NCI-H82 (cell line): ENCODE data around the gene SINHCAF.
"Not testable (repeated sequence)": the region's sequence is repeated elsewhere in the genome, so short reads cannot be mapped to it uniquely, and the experiment has no call there.

Experiments used
- DNase-seq: peaks from one replicate; lab custom pipeline; 2025; lab: John Stamatoyannopoulos, UW

SINHCAF gene

DNA sequence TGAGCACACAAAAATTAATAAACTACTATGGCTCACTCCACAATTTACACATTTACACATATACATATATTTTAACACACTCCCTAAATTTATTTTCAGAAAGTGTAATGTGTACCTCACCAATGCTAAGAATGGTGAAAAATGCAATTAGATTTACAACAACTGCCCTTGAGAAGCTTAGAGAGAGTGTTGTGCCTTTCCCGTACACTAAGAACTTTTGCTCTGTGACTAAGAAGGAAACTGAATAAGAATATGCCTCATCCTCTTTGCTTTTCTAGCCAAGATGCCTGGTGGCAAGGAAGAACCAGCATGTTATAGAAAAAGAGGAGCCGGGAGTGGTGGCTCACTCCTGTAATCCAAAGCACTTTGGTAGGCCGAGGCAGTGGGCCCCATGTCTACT, 62.3 kb downstream of the SINHCAF start:
- no peak for DNase-seq

GRCh38 chr12:31261744-31262143, 64.2 kb downstream of the SINHCAF start:
- DNase-seq, result no peak

GRCh38 chr12:31260840-31261239, 65.1 kb downstream of the SINHCAF start:
- DNase-seq, result no peak

DNA sequence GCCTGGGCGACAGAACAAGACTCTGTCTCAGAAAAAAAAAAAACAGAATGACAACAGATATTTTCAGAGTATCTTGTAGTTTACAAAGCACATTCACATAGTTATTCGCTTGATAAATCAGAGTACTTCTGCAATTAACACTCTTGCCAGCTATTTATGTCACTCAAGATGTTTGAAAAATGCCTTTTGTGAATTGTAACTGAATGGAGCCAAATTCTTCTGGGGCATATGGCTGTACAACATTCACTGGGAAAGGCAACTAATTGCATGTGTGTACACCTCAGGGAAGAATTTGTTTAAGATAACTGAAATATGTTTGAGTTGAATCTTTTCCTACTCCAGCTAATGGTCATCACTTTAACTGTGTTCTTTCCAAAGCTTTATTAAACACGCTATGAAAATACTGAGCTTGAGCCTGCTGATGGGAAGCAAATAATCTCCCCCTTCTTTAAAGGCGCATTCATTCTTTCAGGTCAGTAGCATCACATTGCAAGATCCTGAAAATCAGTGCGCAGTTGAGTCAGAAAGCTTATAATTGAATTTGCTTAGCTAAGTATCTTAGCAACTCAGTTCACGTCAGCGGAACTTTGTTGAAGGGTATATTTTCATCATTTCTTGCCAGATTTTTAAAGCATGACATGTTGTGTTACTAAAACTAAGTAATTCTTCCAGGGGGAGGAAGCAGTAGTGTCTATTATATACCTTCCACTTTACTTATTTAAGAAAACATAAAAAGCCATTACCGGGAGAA, 66.6 kb downstream of the SINHCAF start:
- DNase-seq, result peak; percentile 60

DNA sequence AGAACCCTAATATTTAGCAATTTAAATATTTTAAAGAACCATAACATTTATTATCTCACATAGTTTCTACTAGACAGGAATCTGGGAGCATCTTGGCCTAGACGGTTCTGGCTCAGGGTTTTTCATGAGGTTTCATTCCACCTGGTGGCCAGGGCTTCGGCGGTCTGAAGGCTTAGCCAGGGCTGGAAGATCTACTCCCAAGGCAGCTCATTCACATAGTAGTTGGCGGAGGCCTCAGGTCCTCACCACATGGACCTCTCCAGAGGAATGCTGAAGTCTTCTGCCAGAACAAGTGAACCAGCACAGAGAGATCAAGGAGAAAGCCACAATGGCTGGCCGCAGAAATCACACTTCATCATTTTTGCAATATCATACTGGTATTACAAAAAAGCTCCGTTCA, 68.2 kb downstream of the SINHCAF start:
- no peak for DNase-seq

DNA sequence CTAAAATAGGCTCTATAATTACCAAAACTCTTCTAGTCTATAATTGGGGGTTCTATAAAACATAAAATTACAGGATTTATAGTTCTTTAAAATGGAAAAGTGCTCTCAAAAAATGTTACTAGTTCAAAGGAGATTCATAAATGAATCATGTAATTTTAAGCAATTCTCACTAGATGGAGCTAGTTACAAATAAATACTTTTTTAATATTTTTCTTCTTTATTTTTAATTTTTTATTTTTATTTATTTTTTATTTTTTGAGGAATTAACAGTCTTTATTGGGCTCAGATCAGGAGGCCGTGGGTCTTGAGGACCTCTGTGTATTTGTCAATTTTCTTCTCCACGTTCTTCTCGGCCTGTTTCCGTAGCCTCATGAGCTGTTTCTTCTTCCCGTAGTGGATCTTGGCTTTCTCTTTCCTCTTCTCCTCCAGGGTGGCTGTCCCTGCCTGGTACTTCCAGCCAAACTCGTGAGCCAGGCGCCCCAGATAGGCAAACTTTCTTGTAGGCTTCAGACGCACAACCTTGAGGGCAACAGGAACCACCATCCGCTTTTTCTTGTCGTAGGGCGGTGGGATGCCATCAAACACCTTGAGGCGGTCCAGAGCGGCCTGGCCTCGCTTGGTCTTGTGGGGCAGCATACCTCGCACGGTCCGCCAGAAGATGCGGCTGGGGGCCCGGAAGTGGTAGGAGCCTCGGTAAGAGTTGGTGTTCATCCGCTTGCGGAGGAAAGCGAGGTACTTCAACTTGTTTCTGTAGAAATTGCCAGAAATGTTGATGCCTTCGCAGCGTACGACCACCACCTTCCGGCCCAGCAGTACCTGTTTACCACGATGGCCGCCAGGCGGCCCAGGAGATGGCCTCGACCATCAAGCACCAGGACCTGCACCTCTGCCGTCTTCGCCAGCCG, 74.0 kb downstream of the SINHCAF start:
- DNase-seq, result not testable (repeated sequence)

- DNase-seq, result no peak
Observed at GRCh38 chr12:31250179-31250578, 75.8 kb downstream of the SINHCAF start.

GRCh38 chr12:31249356-31249755, 76.6 kb downstream of the SINHCAF start:
- DNase-seq, result no peak

- no peak for DNase-seq
Observed at GRCh38 chr12:31248815-31249214, 77.1 kb downstream of the SINHCAF start.

GRCh38 chr12:31248337-31248736, 77.6 kb downstream of the SINHCAF start:
- DNase-seq, result no peak

DNA sequence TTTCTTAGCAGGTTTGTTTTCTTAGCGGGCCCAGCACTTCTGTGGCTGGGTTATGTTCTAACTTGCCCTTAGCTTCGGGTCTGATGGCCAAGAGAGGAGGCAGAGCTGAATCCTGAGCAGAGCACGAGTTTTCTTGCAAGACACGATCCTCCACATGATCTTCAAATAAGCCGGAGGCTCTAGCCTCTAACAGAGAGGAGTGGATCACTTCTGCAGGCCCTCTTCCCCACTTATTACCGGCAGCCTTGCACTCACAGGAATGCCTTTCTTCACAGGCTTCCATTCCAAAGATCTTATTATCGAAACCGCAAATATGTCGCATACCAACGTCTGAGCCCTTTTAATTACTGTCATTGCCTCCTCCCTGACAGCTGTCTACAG, 79.5 kb downstream of the SINHCAF start:
- peak; percentile 79 for DNase-seq

- peak; percentile 68 for DNase-seq
Observed at GRCh38 chr12:31245822-31246469, 80.0 kb downstream of the SINHCAF start.

GRCh38 chr12:31242418-31242817, 83.5 kb downstream of the SINHCAF start:
- DNase-seq, result not testable (repeated sequence)

GRCh38 chr12:31238764-31239387, 87.1 kb downstream of the SINHCAF start:
- peak; percentile 89 for DNase-seq

- DNase-seq, result not testable (repeated sequence)
Observed at GRCh38 chr12:31238333-31238732, 87.6 kb downstream of the SINHCAF start.

DNA sequence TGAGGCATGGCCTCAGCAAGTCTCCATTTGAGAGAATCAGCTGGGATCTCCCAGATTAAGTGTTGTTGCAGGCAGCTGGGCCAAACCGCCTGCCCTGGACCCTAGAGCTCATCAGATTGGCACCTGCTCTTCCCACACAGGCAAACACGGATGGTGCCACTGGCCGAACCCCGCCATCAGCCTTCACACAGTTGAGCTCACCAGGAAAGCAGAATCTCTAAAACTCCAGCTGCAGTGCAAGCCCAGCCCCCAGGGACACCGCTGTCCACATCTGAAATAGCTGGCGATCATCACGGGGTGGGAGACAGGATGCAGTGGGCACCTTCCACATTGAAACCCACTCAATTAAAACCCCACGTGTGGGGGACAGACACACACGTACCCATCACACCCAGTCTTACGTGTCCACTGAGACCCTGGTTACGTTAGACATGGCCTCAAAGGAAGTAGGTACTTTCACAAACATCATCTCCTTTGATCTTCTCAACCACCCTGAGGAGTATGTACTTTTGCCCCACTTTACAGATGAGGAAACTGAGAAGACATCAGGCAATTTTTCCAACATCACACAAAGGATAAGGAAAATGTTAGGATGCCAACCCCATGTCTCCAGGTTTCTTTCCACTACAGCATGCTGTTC, 88.8 kb downstream of the SINHCAF start:
- DNase-seq, result no peak

GRCh38 chr12:31235868-31236395, 90.0 kb downstream of the SINHCAF start:
- DNase-seq, result no peak

DNA sequence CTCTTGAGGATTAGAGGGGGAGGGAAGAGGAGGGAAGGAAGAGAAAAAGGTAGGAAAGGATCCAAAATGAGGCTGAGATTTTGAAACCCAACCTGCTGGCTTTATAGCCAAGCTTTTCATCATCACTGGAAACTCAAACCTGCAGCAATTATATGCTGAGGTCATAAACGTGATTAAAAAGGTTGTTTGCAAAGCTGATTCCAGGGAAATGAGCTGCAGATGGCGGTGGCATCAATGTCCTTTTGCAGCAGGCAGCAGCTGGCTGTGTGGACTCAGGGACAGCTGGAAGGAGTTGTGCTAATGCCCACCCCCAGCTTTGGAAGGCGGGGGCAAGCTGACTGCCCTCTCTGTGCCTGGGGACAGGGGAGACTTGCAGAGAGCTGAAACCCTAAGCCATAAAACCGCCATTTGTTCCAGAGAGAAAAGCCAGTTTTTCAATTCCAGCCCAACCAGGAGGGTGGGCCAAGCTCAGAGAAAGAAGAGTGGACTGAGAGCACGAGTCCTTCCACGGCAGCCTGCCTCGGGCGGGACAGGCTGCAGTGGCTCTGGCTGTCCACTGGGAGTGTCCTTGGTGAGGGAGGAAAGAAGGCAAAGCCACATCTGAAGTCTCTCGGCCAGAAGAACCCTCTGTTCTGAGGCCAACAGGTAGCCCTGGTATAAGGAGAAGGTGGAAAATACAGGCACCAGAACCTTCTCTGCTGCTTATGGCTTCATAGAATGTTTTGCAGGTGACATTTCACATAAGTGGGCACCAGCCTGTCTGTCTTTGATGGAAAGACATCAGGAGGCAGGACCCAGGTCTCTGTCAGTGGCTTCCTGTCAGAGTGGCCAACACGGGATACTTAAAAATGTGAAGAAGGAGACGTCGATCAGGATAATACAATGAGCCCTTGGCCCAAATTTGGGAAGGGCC, 90.7 kb downstream of the SINHCAF start:
- DNase-seq, result peak; percentile 92

DNA sequence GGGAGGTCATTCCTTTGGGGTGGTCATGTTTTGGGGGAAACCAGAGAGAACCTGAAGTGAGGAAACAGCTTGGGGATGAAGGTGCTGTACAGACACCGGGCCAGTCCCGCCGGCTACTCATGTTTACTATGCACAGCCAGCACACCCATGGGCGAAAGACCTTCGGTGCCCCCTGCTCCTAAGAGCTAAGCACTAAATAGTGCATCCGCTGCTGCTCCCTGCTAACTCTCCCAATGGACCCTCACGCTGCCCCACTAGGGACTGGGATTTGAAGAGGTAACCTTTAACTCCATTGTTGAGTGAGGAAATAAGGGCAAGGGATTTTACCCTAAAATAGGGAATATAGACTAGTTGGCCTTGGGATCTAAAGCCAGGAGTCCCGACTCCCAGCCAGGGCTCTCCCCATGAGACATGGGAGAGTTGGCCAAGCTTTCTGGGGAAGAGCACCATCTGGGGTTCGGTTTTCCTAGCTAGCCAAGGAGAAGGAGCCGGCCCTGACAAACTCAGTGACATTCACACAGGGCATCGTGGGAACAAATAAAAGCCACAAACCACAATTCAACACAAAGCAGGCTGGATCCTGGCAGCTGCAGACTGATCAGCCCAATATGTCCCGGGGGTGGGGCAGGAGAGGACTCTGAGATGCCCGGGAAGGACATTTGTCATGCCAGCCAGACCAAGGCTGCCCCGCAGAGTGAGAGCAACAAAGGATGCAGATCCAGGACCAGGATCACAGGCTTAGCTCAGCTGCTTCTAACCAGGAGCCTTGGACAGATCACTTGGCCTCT, 91.7 kb downstream of the SINHCAF start:
- no peak for DNase-seq
